ENCODE measurements around the gene PAMR1.

GRCh38 chr11:35388061-35388460, 137.4 kb downstream of the PAMR1 start:
- TF ChIP-seq CTCF (IDR thresholded peaks at IDR 0.05; ENCODE audit: insufficient read depth, low read length, poor library complexity, severe bottlenecking) (no peak), EZH2phosphoT487 (conservative IDR thresholded peaks at IDR 0.05; ENCODE audit: low read length) (no peak)

Measured in SU-DHL-6 (cell line).